IPS-18a (cell line): Measurements from ENCODE around the gene CCN2.

Experiments
- H3K27ac ChIP-seq: one replicate; pipeline ENCODE4 v1.5.1; 2013; ENCODE audit warnings: low read length
- H3K27me3 ChIP-seq: one replicate; pipeline ENCODE4 v1.6.1; 2013; ENCODE audit warnings: mild to moderate bottlenecking, low read length; ENCODE audit not compliant: control insufficient read depth, insufficient read depth
- H3K36me3 ChIP-seq: one replicate; pipeline ENCODE4 v1.6.1; 2013; ENCODE audit warnings: low read depth, low read length; ENCODE audit not compliant: control insufficient read depth
- H3K4me1 ChIP-seq: one replicate; pipeline ENCODE4 v1.6.1; 2013; ENCODE audit warnings: low read depth, low read length; ENCODE audit not compliant: control insufficient read depth
- H3K4me3 ChIP-seq: one replicate; pipeline ENCODE4 v1.5.1; 2013; ENCODE audit warnings: low read length
- H3K9ac ChIP-seq: one replicate; pipeline ENCODE4 v1.6.1; 2013; ENCODE audit warnings: mild to moderate bottlenecking, low read length, moderate library complexity
- H3K9me3 ChIP-seq: one replicate; pipeline ENCODE4 v1.6.1; 2013; ENCODE audit warnings: low read depth, low read length; ENCODE audit not compliant: control insufficient read depth

The CCN2 gene

GRCh38 chr6:131949620-131949908, 1.6 kb downstream of the CCN2 start:
- Histone ChIP-seq H3K27me3 (no peaks in the 10 kb centered on the region), H3K36me3 (peaks cover 28% of the 10 kb centered on the region), H3K9me3 (no peaks in the 10 kb centered on the region), H3K4me3 (peak overlapping the region; percentile 84), H3K9ac (no peak overlapping the region), H3K27ac (no peak overlapping the region), H3K4me1 (peaks cover 50% of the 10 kb centered on the region)

DNA sequence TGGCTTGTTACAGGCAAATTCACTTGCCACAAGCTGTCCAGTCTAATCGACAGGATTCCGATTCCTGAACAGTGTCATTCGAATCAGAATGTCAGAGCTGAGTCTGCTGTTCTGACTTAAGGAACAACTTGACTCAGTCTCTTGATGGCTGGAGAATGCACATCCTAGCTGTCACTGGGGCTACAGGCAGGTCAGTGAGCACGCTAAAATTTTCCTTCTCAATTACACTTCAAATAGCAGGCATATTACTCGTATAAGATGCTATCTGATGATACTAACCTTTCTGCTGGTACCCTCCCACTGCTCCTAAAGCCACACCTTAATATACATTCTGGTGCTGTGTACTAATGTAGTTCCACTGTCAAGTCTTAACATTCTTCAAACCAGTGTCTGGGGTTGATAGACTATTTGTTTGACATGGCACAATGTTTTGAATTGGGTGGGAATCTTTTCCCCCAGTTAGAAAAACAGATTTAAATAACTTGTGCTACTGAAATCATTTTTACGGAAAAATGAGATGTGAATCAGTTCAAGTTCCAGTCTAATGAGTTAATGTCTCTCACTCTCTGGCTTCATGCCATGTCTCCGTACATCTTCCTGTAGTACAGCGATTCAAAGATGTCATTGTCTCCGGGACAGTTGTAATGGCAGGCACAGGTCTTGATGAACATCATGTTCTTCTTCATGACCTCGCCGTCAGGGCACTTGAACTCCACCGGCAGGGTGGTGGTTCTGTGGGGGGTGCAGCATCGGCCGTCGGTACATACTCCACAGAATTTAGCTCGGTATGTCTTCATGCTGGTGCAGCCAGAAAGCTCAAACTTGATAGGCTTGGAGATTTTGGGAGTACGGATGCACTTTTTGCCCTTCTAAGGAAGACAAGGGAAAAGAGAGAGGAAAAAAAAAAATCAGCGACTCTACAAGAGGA, 2.2 kb downstream of the CCN2 start:
- H3K4me3 ChIP-seq, result peak overlapping the region; percentile 84
- no peak overlapping the region for H3K9ac ChIP-seq
- H3K27ac ChIP-seq, result no peak overlapping the region
- peaks cover 44% of the 10 kb centered on the region for H3K4me1 ChIP-seq
- H3K9me3 ChIP-seq, result no peaks in the 10 kb centered on the region
- no peaks in the 10 kb centered on the region for H3K27me3 ChIP-seq
- H3K36me3 ChIP-seq, result peaks cover 28% of the 10 kb centered on the region

GRCh38 chr6:131947986-131948661, 3.0 kb downstream of the CCN2 start:
- H3K27me3 ChIP-seq, result no peaks in the 10 kb centered on the region
- peak overlapping the region; percentile 84 for H3K4me3 ChIP-seq
- H3K4me1 ChIP-seq, result peaks cover 35% of the 10 kb centered on the region
- H3K36me3 ChIP-seq, result peaks cover 28% of the 10 kb centered on the region
- H3K9me3 ChIP-seq, result no peaks in the 10 kb centered on the region
- no peak overlapping the region for H3K27ac ChIP-seq
- H3K9ac ChIP-seq, result no peak overlapping the region

GRCh38 chr6:131946992-131947955, 3.9 kb downstream of the CCN2 start:
- no peaks in the 10 kb centered on the region for H3K27me3 ChIP-seq
- H3K9ac ChIP-seq, result no peak overlapping the region
- H3K4me3 ChIP-seq, result no peak overlapping the region
- H3K36me3 ChIP-seq, result peaks cover 28% of the 10 kb centered on the region
- H3K9me3 ChIP-seq, result no peaks in the 10 kb centered on the region
- peaks cover 27% of the 10 kb centered on the region for H3K4me1 ChIP-seq
- H3K27ac ChIP-seq, result no peak overlapping the region

DNA sequence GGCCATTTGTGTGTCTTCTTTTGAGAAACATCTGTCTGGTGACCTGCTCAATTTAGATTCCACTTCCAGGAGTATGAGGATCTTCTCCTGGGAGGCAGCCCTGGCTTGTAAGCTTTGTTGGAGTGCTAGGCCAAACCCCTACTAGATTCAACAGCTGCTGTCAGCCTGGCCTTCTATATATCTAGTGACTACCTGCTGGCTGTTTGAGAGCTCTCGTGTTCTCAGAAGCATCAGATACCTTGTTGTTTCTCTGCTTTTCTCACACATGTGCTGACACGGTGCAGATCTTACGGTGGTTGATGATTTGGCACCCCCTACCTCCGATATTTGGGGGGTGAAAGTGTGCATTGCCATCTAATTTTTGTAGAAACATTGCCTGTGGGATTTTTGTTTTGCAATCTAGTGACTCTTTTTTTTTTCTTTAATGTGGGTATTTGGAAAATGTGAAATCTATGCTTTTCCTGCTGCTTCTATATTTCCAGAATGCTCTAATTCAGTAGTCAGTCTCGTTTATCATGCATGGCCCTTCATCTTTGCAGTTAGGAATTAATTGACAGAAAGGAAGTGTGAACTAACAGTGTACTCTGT, 4.7 kb downstream of the CCN2 start:
- Histone ChIP-seq H3K9me3 (no peaks in the 10 kb centered on the region), H3K27ac (no peak overlapping the region), H3K9ac (no peak overlapping the region), H3K4me1 (peaks cover 19% of the 10 kb centered on the region), H3K36me3 (peaks cover 28% of the 10 kb centered on the region), H3K27me3 (no peaks in the 10 kb centered on the region), H3K4me3 (no peak overlapping the region)

DNA sequence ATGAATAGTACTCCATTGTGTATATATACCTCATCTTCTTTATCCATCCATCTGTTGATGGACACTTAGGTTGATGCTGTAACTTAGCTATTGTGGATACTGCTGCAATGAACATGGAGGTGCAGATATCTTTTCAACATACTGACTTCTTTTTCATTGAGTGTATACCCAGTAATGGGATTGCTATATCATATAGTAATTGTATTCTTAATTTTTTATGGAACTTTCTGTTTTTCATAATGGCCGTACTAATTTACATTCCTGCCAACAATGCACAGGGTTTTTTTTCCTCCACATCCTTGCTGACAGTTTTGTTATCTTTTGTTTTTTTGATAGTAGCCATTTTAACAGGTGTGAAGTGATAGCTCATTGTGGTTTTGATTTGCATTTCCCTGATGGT, 5.2 kb downstream of the CCN2 start:
- no peak overlapping the region for H3K4me3 ChIP-seq
- H3K27me3 ChIP-seq, result no peaks in the 10 kb centered on the region
- no peak overlapping the region for H3K9ac ChIP-seq
- no peaks in the 10 kb centered on the region for H3K9me3 ChIP-seq
- peaks cover 28% of the 10 kb centered on the region for H3K36me3 ChIP-seq
- H3K4me1 ChIP-seq, result peaks cover 18% of the 10 kb centered on the region
- no peak overlapping the region for H3K27ac ChIP-seq

DNA sequence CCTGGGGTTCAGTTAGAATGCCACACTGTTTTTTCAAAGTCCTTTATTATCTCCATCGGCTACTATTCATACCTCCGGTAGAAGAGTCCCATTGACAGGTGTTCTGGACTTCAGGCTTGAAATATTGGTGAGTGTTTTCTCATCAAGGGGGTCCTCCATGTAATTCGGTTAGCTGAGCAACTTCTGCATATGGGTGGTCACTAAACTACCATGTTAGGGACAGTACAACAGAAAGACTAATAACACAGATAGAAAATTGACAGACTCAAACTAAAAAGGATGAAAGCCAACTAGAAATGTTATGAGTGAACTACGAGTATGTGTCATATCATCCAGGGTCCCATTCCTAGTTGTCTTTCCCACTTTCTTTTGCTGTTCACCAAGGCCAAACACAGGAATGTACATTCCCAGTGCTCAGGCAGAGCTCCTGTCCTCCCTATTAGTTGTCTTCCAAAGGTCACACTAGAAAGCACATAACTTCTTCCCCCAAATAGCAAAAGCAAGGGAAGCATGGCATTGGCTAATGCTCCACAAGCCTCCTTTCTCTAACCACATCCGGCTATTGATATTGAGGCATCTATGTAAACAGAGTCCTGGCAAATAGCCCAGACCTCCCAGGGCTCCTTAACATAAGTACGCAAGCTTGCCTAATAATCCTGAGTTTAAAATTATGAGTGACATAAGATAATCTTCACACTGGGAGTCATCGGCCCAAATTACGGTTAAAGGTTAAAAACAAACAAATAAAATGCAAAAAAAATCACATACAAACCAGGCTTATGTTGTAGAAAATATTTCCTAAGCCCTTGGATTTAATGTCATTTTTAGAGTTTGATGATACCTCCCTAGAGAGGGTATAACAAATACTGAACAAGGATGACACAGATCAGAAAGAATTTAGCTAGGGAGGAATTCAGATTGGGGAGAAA, 13.2 kb downstream of the CCN2 start:
- Histone ChIP-seq H3K9me3 (no peaks in the 10 kb centered on the region), H3K27ac (no peak overlapping the region), H3K4me1 (peaks cover 13% of the 10 kb centered on the region), H3K9ac (no peak overlapping the region), H3K27me3 (no peaks in the 10 kb centered on the region), H3K36me3 (no peaks in the 10 kb centered on the region), H3K4me3 (no peak overlapping the region)

GRCh38 chr6:131937226-131937625, 13.9 kb downstream of the CCN2 start:
- Histone ChIP-seq H3K27me3 (no peaks in the 10 kb centered on the region), H3K9ac (no peak overlapping the region), H3K27ac (no peak overlapping the region), H3K4me3 (no peak overlapping the region), H3K4me1 (peaks cover 13% of the 10 kb centered on the region), H3K9me3 (no peaks in the 10 kb centered on the region), H3K36me3 (no peaks in the 10 kb centered on the region)

DNA sequence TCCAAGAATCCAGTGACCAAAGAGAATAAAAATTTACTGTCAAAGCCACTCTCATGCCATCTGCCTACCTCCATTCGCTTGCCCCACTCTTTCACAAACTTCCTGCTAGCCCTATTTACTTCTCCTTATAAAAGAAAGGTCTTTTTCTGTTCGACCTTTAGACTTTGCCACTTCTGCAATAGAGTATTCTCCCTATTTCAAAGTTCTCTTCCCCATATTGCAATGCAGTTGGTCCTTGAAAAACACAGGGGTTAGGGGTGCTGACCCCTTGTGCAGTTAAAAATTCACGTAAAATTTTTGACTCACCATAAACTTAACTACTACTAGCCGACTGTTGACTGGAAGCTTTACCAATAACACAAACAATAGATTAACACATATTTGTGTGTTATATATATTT, 15.0 kb downstream of the CCN2 start:
- H3K36me3 ChIP-seq, result no peaks in the 10 kb centered on the region
- no peaks in the 10 kb centered on the region for H3K27me3 ChIP-seq
- peaks cover 13% of the 10 kb centered on the region for H3K4me1 ChIP-seq
- no peaks in the 10 kb centered on the region for H3K9me3 ChIP-seq
- H3K4me3 ChIP-seq, result no peak overlapping the region
- no peak overlapping the region for H3K9ac ChIP-seq
- no peak overlapping the region for H3K27ac ChIP-seq

GRCh38 chr6:131931063-131931750, 20.0 kb downstream of the CCN2 start:
- no peaks in the 10 kb centered on the region for H3K9me3 ChIP-seq
- no peak overlapping the region for H3K9ac ChIP-seq
- H3K4me1 ChIP-seq, result no peaks in the 10 kb centered on the region
- H3K27me3 ChIP-seq, result no peaks in the 10 kb centered on the region
- H3K4me3 ChIP-seq, result no peak overlapping the region
- no peak overlapping the region for H3K27ac ChIP-seq
- no peaks in the 10 kb centered on the region for H3K36me3 ChIP-seq
